ENCODE data around the gene ZNF439.
"Not testable (repeated sequence)": the region's sequence is repeated elsewhere in the genome, so short reads cannot be mapped to it uniquely, and the experiment has no call there.

- TF ChIP-seq EZH2phosphoT487, EZH2 (IDR thresholded peaks at IDR 0.05): not testable (repeated sequence)
- TF ChIP-seq, protein P1, sequence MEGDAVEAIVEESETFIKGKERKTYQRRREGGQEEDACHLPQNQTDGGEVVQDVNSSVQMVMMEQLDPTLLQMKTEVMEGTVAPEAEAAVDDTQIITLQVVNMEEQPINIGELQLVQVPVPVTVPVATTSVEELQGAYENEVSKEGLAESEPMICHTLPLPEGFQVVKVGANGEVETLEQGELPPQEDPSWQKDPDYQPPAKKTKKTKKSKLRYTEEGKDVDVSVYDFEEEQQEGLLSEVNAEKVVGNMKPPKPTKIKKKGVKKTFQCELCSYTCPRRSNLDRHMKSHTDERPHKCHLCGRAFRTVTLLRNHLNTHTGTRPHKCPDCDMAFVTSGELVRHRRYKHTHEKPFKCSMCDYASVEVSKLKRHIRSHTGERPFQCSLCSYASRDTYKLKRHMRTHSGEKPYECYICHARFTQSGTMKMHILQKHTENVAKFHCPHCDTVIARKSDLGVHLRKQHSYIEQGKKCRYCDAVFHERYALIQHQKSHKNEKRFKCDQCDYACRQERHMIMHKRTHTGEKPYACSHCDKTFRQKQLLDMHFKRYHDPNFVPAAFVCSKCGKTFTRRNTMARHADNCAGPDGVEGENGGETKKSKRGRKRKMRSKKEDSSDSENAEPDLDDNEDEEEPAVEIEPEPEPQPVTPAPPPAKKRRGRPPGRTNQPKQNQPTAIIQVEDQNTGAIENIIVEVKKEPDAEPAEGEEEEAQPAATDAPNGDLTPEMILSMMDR (IDR thresholded peaks at IDR 0.05), result not testable (repeated sequence)
These were observed 63.4 kb downstream of the ZNF439 start for GRCh38 chr19:11911937-11912336.
